Measurements from ENCODE around the gene SLC22A14.
A peak's percentile ranks its signal among the peaks of the same experiment; 100 is the strongest.
"Not testable (repeated sequence)": the region's sequence is repeated elsewhere in the genome, so short reads cannot be mapped to it uniquely, and the experiment has no call there.

Gene SLC22A14

DNA sequence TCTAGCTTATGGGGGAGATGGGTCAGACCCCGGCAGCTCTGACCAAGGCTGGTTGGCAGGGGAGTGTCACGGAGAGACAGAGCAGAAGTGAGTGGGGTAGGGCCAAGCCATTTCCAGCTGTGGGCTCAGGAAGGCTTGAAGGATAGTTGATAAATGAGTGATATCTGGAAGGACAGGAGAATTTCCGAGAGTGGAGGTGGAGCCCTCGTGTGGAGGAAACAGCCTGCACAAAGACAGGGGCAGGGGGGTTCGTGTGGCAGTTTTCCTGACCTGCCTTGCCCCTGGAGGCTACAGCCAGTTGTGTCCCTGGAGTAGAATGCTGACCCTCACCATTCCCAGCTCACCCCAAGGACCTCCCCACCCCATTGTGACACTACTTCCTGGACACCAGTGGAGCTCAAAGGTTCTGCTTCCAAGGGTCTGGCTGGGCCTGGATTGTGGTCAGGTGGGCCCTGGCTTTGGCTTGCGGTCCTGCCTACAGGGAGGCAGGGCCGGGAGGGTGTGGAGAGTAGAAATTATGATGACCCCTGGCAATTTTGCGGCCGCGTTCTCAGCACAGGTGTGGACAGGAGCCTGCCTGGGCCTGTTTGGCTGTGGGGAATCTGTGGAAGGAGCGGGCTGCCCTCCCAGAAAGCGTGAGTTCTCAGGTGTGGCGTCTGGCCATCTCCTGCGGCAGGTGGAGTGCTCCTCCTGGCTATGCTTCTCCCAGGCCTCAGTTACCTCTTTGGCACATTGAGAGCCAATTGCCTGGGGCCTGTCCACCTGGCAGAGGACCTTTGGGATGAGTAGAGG, at the start of gene SLC22A14:
Gene SLC22A14, plus strand, starts transcription at position 400 of the 792 bp plus-strand sequence. CDS start 23,733 bp downstream, outside the sequence.
- DNase-seq (ENCODE audit: low spot score): no peak

- no peak for DNase-seq (ENCODE audit: low spot score)
Observed at GRCh38 chr3:38232701-38233100, 49.4 kb upstream of the SLC22A14 start.

DNA sequence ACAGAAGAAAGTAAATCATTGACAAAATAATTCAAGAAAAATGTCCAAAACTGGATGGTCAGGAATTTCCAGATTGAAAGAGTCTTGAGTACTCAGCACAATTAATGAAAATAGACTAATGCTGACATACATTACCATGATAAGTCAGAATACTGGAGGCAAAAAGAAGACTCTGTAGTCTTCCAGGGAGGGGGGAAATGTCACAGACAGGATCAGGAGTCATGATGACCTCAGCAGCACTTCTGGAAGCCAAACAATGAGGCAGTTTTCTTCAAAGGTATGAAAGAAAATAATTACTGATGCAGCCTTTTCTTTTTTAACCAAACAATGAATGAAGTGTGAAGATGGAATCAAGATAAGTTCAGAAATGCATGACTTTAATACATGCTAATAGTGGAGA, 46.6 kb upstream of the SLC22A14 start:
- DNase-seq (ENCODE audit: low spot score): no peak

- no peak for DNase-seq (ENCODE audit: low spot score)
Observed at GRCh38 chr3:38238416-38239008, 43.6 kb upstream of the SLC22A14 start.

DNA sequence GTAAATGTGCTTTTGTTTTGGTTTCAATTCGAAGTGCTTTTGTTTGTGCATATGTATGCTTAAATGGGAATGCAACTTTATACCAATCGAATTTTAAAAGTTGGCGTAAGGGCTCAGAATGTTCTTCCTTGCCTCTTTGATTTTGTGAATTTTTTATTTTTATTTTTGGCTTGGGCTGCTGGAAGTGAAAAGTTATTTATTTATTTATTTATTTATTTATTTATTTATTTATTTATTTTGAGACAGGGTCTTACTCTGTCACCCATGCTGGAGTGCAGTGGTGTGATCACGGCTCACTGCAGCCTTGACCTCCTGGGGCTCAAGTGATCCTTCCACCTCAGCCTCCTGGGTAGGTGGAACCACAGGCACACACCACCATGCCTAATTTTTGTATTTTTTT, 39.3 kb upstream of the SLC22A14 start:
- not testable (repeated sequence) for DNase-seq (ENCODE audit: low spot score)

- no peak for DNase-seq (ENCODE audit: low spot score)
Observed at GRCh38 chr3:38245930-38246329, 36.2 kb upstream of the SLC22A14 start.

DNA sequence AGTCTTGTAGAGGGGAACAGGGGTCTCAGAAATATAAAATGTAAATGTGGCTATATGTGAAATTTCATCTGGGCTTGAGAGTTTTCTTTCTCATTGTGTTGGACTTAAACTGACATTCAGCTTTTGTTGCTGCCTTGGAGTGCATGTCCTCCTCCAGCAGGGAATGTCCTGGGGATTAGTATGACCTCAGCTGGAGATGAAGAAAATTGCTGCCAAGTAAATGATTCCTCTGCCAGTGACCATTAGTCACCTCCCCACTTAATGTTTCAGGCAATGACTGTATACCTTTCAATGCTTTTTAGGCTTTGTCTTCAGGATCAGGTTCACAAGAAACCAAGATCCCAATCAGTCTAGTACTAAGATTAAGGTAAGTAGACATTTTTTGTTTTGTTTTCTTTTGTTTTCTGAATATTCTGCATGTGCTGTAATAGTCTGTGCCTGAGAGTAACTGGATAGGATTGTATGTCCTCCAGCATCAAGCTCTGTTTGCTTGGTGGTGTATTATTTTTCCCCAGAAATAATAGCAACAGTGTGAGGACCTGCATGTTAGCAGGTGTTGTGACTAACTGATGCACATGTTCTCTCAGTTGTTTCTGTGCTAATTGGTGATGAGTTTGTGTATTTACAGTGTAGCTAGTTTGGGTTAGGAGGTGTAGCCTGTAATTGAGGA, 34.6 kb upstream of the SLC22A14 start:
- no peak for DNase-seq (ENCODE audit: low spot score)

DNA sequence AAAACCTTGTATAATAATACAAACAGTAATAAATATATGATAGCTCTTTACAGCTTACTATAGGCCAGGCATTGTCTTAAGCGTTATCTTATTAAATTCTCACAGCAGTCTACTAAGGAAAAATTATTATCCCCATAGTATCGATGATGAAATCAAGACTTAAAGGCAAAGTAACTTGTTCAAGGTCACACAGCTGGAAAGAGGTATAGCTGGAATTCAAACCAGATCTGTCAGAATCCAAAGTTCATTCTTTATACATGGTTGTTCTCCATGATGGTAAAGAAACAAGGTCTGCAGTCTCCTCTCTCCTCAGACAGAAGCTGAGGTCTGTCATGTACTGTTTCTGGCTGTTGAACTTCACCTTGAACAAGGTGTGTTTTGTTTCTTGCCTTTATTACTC, 31.9 kb upstream of the SLC22A14 start:
- no peak for DNase-seq (ENCODE audit: low spot score)

DNA sequence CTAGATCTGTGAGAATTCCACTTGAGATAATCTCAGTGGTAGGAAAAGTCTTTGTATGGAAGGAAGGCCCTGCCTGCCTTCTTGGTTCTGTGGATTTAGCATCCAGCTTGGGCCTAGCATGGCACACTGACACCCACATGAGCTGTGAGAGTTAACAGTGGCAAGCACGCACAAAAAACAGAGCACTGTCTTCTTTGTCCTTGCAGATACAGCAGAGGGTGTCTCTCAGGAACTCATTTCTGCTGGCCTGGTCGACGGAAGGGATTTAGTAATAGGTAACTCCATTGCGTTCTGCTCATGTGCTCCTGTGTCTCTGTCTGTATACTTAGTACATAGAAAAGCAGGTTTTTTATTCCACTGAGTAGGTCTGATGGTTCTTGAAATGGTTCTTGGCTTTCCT, 30.9 kb upstream of the SLC22A14 start:
- no peak for DNase-seq (ENCODE audit: low spot score)

GRCh38 chr3:38253704-38254103, 28.4 kb upstream of the SLC22A14 start:
- DNase-seq (ENCODE audit: low spot score): no peak

- DNase-seq (ENCODE audit: low spot score): no peak
Observed at GRCh38 chr3:38254872-38255271, 27.2 kb upstream of the SLC22A14 start.

- no peak for DNase-seq (ENCODE audit: low spot score)
Observed at GRCh38 chr3:38255627-38256026, 26.5 kb upstream of the SLC22A14 start.

DNA sequence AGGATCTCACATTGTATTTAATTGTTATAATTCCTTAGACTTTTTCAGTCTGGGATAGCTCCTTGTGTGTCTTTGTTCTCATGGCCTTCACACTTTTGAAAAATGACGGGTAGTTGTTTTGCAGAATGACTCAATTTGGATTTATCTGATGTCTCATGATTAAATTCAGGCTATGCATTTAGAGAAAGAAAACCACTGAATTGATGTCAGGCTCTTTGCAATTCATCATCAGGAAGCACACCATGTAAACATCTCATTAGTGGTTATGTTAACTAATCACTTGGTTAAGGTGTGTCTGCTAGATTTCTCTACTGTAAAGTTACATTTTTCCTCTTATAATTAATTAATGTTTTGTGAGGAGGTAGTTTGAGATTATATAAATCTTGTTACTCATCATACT, 24.5 kb upstream of the SLC22A14 start:
- DNase-seq (ENCODE audit: low spot score): no peak

- no peak for DNase-seq (ENCODE audit: low spot score)
Observed at GRCh38 chr3:38260474-38260873, 21.6 kb upstream of the SLC22A14 start.

DNA sequence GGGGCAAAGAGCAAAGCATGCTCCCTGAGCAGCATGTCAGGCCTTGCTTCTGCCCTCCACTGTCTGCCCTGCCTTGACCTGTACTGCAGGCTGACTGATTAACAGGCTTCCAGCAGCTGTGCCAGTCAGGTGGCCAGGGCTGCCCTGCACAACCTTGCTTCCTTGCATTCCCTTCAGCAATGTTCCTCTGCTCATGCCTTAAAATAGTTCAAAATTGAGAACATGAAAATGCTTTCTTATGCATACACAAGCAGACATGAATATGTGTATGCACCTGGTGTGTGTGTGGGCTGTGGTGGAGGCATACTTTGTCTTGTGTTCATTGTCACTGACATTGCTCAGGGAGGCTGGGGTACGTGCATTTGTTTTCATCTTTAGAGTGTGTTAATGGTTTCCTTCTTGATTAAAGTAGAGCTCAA, 17.7 kb upstream of the SLC22A14 start:
- no peak for DNase-seq (ENCODE audit: low spot score)

GRCh38 chr3:38264779-38265178, 17.3 kb upstream of the SLC22A14 start:
- no peak for DNase-seq (ENCODE audit: low spot score)

DNA sequence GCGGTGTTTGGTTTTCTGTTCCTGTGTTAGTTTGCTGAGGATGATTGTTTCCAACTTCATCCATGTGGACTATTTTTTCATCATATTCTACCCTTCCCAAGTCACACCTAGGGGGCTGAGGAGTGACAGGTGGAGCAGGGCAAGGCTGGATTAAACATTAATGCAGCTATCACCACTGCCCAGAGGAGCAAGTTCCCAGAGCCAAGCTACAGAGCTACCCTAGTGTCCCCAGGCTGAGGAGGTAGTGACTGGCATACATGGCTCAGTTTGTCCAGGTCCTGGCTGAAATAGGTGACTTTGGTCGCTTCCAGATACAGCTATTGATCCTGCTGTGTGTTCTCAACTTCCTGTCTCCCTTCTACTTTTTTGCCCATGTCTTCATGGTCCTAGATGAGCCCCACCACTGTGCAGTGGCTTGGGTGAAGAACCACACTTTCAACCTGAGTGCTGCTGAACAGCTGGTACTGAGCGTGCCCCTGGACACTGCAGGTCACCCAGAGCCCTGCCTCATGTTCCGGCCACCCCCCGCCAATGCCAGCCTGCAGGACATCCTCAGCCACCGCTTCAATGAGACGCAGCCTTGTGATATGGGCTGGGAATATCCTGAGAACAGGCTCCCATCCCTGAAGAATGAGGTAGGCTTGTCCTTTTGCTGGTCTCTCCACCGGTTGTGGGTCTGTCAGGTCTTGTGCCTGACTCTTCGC, 16.3 kb upstream of the SLC22A14 start, which contains the start of gene SLC22A13:
Gene SLC22A13, plus strand, starts transcription at position 209 of the 704 bp plus-strand sequence. Its CDS starts 49 bp downstream, at position 258.
- DNase-seq (ENCODE audit: low spot score): no peak

DNA sequence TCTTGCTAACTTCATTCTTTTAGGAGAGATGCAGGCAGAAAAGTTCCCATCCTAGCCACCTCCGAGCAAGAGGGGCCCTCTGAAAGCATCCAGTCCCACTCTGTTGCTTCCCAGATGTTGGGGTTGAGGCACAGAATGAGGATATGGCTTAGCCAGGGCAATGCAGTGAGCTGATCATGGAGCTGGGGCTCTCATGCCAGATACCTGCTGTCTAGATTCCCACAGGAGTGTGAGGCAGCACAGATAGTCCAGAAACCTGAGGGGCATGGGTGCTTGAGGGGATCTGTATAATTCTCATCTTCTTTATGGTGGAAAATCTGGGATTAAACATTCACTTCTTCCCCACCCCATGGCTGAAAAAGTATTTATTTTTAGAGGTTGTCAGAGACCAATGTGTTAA, 15.3 kb upstream of the SLC22A14 start:
- DNase-seq (ENCODE audit: low spot score): no peak

- DNase-seq (ENCODE audit: low spot score): no peak
Observed at GRCh38 chr3:38267662-38268061, 14.4 kb upstream of the SLC22A14 start.

DNA sequence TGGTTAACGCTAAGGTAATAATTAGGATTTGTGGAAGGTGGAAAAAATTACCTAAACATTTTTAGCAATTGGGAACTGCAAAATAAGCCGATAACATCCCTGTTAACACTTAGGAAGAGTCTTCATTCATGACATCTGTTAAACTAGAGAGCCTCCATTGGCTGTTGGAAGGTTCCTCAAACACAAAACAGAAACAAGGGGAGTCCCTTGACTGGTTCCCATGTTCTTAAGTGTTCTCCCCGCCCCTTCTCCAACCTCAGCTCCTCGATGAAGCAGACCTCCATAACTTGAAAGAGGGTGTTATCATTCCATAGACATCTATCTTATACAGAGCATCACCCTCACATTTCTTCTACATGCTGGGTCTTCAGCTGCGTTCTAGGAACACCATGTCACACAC, 14.0 kb upstream of the SLC22A14 start:
- DNase-seq (ENCODE audit: low spot score): no peak

- DNase-seq (ENCODE audit: low spot score): peak; percentile 30
Observed at GRCh38 chr3:38268522-38268921, 13.6 kb upstream of the SLC22A14 start.

- DNase-seq (ENCODE audit: low spot score): no peak
Observed at GRCh38 chr3:38270606-38271005, 11.5 kb upstream of the SLC22A14 start.
